Endothelial cell of umbilical vein (primary cell): ENCODE measurements around the gene MKKS.

Source experiments
- GATA2 ChIP-seq: IDR thresholded peaks from 2 replicates; pipeline ENCODE4 v1.7.0; 2011; ENCODE audit warnings: low read depth, mild to moderate bottlenecking, moderate library complexity, mixed read lengths, low read length; ENCODE audit not compliant: insufficient read length, insufficient read depth
- MYC ChIP-seq: IDR thresholded peaks from one replicate; pipeline ENCODE4 v1.6.1; 2011; ENCODE audit warnings: mild to moderate bottlenecking, low read depth, low read length
- POLR2A ChIP-seq: IDR thresholded peaks from 2 replicates; pipeline ENCODE4 v1.6.1; 2012; ENCODE audit warnings: low read depth, mild to moderate bottlenecking, control low read depth, low read length
- POLR2AphosphoS5 ChIP-seq: IDR thresholded peaks from 2 replicates; pipeline ENCODE4 v1.6.1; 2012; ENCODE audit warnings: low read depth, mild to moderate bottlenecking, control low read depth, low read length, moderate library complexity; ENCODE audit not compliant: insufficient read depth
- TF ChIP-seq, protein P1 (sequence below), 2 donors: IDR thresholded peaks; 1 replicate in 1 of 2; 2 replicates in 1 of 2; pipeline ENCODE4 v1.5.1; 2011; ENCODE audit warnings: low read length in 2 of 2, mild to moderate bottlenecking in 2 of 2, moderate library complexity in 2 of 2, control low read depth in 1 of 2, inconsistent platforms in 1 of 2, low read depth in 1 of 2; ENCODE audit not compliant: insufficient read depth in 1 of 2; ENCODE audit errors: extremely low read depth in 1 of 2
- TF ChIP-seq, protein P2 (sequence below): IDR thresholded peaks from 2 replicates; pipeline ENCODE4 v1.6.1; 2011; ENCODE audit not compliant: insufficient read depth, insufficient read length

DNA sequence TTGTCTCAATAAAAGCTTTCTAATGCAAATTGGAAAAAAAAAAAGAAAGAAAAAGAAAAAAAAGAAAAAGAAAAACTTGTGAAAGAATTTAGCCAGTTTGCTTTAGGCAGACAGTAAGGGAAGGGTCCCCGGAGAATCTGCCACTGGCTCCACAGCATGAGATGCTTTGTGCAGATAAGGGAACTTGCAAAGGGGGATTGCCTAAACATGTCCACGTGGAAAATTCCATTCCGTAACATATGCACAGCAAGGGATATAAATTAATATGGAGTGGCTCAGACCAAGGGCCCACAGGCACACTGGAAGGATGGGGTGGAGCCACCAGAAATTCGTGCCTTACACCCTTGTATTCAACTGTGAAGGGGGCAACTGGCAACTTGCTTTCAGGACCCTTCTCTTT lies 45.4 kb downstream of the MKKS start:
- no peak for TF ChIP-seq POLR2A
- no peak for TF ChIP-seq MYC
- TF ChIP-seq, protein P1, sequence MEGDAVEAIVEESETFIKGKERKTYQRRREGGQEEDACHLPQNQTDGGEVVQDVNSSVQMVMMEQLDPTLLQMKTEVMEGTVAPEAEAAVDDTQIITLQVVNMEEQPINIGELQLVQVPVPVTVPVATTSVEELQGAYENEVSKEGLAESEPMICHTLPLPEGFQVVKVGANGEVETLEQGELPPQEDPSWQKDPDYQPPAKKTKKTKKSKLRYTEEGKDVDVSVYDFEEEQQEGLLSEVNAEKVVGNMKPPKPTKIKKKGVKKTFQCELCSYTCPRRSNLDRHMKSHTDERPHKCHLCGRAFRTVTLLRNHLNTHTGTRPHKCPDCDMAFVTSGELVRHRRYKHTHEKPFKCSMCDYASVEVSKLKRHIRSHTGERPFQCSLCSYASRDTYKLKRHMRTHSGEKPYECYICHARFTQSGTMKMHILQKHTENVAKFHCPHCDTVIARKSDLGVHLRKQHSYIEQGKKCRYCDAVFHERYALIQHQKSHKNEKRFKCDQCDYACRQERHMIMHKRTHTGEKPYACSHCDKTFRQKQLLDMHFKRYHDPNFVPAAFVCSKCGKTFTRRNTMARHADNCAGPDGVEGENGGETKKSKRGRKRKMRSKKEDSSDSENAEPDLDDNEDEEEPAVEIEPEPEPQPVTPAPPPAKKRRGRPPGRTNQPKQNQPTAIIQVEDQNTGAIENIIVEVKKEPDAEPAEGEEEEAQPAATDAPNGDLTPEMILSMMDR (IDR thresholded peaks at IDR 0.05; ENCODE audit: extremely low read depth in 1 of 2, insufficient read depth in 1 of 2, low read depth in 1 of 2, low read length in 2 of 2), result no peak
- TF ChIP-seq, protein P2, sequence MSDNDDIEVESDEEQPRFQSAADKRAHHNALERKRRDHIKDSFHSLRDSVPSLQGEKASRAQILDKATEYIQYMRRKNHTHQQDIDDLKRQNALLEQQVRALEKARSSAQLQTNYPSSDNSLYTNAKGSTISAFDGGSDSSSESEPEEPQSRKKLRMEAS, result no peak
- TF ChIP-seq POLR2AphosphoS5, result no peak
- no peak for TF ChIP-seq GATA2
